ENCODE results near the gene RALGPS2.
"Not testable (repeated sequence)": the region's sequence is repeated elsewhere in the genome, so short reads cannot be mapped to it uniquely, and the experiment has no call there.

RALGPS2 gene

GRCh38 chr1:178946855-178947676 lies 222.0 kb downstream of the RALGPS2 start:
- no peak for DNase-seq

GRCh38 chr1:178947677-178947981 lies 222.6 kb downstream of the RALGPS2 start:
- DNase-seq = no peak

- DNase-seq = no peak
Observed at GRCh38 chr1:178948676-178949075, 223.6 kb downstream of the RALGPS2 start.

- DNase-seq = not testable (repeated sequence)
Observed at GRCh38 chr1:178949866-178950265, 224.8 kb downstream of the RALGPS2 start.

- DNase-seq = no peak
Observed at GRCh38 chr1:178951600-178951999, 226.6 kb downstream of the RALGPS2 start.

- no peak for DNase-seq
Observed at GRCh38 chr1:178953034-178953433, 228.0 kb downstream of the RALGPS2 start.

GRCh38 chr1:178953538-178954324 lies 228.7 kb downstream of the RALGPS2 start:
- no peak for DNase-seq

- DNase-seq = no peak
Observed at GRCh38 chr1:178954325-178954690, 229.3 kb downstream of the RALGPS2 start.

GRCh38 chr1:178954937-178955336 lies 229.9 kb downstream of the RALGPS2 start:
- no peak for DNase-seq

- DNase-seq = no peak
Observed at GRCh38 chr1:178955391-178955954, 230.4 kb downstream of the RALGPS2 start.

- DNase-seq = no peak
Observed at GRCh38 chr1:178958491-178958890, 233.4 kb downstream of the RALGPS2 start.

GRCh38 chr1:178959543-178960460 lies 234.8 kb downstream of the RALGPS2 start:
- no peak for DNase-seq

GRCh38 chr1:178960482-178961240 lies 235.6 kb downstream of the RALGPS2 start:
- no peak for DNase-seq

GRCh38 chr1:178961331-178961730 lies 236.3 kb downstream of the RALGPS2 start:
- no peak for DNase-seq

GRCh38 chr1:178961868-178962267 lies 236.8 kb downstream of the RALGPS2 start:
- no peak for DNase-seq

GRCh38 chr1:178962853-178963711 lies 238.0 kb downstream of the RALGPS2 start:
- no peak for DNase-seq

GRCh38 chr1:178964469-178965330 lies 239.7 kb downstream of the RALGPS2 start:
- no peak for DNase-seq

- no peak for DNase-seq
Observed at GRCh38 chr1:178966312-178966711, 241.3 kb downstream of the RALGPS2 start.

- DNase-seq = no peak
Observed at GRCh38 chr1:178969226-178969987, 244.4 kb downstream of the RALGPS2 start.

Measured in activated gamma-delta T cell (primary cell).